KMS-11 (cell line): ENCODE measurements around the gene GJC1.

Source experiments
- H2AFZ ChIP-seq: fragments of 200-600 bp; sonication (generic); 2 replicates; pipeline ENCODE4 v1.6.1; 2016; ENCODE audit warnings: antibody characterized with exemption, mixed run types, low read depth
- H3K27ac ChIP-seq: fragments of 200-600 bp; sonication (generic); 2 replicates; pipeline ENCODE4 v1.6.1; 2016; ENCODE audit warnings: mild to moderate bottlenecking, mixed run types
- H3K27me3 ChIP-seq: fragments of 200-600 bp; sonication (generic); 2 replicates; pipeline ENCODE4 v1.6.1; 2017; ENCODE audit warnings: mild to moderate bottlenecking, low read depth, mixed run types, moderate library complexity; ENCODE audit not compliant: insufficient read depth
- H3K36me3 ChIP-seq: fragments of 200-600 bp; sonication (generic); 2 replicates; pipeline ENCODE4 v1.6.1; 2017; ENCODE audit warnings: mild to moderate bottlenecking, mixed run types; ENCODE audit not compliant: insufficient read depth
- H3K4me1 ChIP-seq: fragments of 200-600 bp; sonication (generic); 2 replicates; pipeline ENCODE4 v1.6.1; 2016; ENCODE audit warnings: mild to moderate bottlenecking, low read depth, mixed run types; ENCODE audit not compliant: poor library complexity, severe bottlenecking
- H3K4me2 ChIP-seq: fragments of 200-600 bp; sonication (generic); 2 replicates; pipeline ENCODE4 v1.7.0; 2016; ENCODE audit warnings: mild to moderate bottlenecking, mixed run types
- H3K4me3 ChIP-seq: fragments of 200-600 bp; sonication (generic); IDR thresholded peaks from 2 replicates; pipeline ENCODE4 v1.6.1; 2017; ENCODE audit warnings: low read depth, low read length, mixed read lengths; ENCODE audit not compliant: insufficient read depth
- H3K79me2 ChIP-seq: fragments of 200-600 bp; sonication (generic); 2 replicates; pipeline ENCODE4 v1.6.1; 2016; ENCODE audit warnings: low read depth, mixed run types; ENCODE audit not compliant: insufficient read depth
- H3K9ac ChIP-seq: fragments of 200-600 bp; sonication (generic); 2 replicates; pipeline ENCODE4 v1.6.1; 2016; ENCODE audit warnings: mild to moderate bottlenecking, mixed run types
- H4K20me1 ChIP-seq: fragments of 200-600 bp; sonication (generic); 2 replicates; pipeline ENCODE4 v1.6.1; 2016; ENCODE audit warnings: mild to moderate bottlenecking, mixed run types; ENCODE audit not compliant: insufficient read depth
- TF ChIP-seq, protein P1 (sequence below): fragments of 200-600 bp; sonication (generic); conservative IDR thresholded peaks from 2 replicates; pipeline ENCODE4 v1.6.1; 2017; ENCODE audit warnings: low read depth, mild to moderate bottlenecking, antibody characterized with exemption, low read length, moderate library complexity, mixed read lengths

The GJC1 gene

GRCh38 chr17:44850025-44850424, 19.9 kb upstream of the GJC1 start:
- TF ChIP-seq, protein P1, sequence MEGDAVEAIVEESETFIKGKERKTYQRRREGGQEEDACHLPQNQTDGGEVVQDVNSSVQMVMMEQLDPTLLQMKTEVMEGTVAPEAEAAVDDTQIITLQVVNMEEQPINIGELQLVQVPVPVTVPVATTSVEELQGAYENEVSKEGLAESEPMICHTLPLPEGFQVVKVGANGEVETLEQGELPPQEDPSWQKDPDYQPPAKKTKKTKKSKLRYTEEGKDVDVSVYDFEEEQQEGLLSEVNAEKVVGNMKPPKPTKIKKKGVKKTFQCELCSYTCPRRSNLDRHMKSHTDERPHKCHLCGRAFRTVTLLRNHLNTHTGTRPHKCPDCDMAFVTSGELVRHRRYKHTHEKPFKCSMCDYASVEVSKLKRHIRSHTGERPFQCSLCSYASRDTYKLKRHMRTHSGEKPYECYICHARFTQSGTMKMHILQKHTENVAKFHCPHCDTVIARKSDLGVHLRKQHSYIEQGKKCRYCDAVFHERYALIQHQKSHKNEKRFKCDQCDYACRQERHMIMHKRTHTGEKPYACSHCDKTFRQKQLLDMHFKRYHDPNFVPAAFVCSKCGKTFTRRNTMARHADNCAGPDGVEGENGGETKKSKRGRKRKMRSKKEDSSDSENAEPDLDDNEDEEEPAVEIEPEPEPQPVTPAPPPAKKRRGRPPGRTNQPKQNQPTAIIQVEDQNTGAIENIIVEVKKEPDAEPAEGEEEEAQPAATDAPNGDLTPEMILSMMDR, result no peak
- no peak overlapping the region for H3K9ac ChIP-seq
- no peak overlapping the region for H3K4me3 ChIP-seq

GRCh38 chr17:44848961-44849489, 18.9 kb upstream of the GJC1 start:
- no peak overlapping the region for H3K4me3 ChIP-seq
- no peak overlapping the region for H3K27ac ChIP-seq
- no peaks in the 10 kb centered on the region for H4K20me1 ChIP-seq
- H3K9ac ChIP-seq, result no peak overlapping the region
- H3K36me3 ChIP-seq, result no peaks in the 10 kb centered on the region; the same call in 1 of the 2 replicates
- TF ChIP-seq, protein P1, result no peak
- no peaks in the 10 kb centered on the region for H3K79me2 ChIP-seq
- H3K4me2 ChIP-seq, result no peak overlapping the region
- no peak overlapping the region for H2AFZ ChIP-seq
- H3K4me1 ChIP-seq, result peaks cover 7% of the 10 kb centered on the region
- no peaks in the 10 kb centered on the region for H3K27me3 ChIP-seq

More at GRCh38 chr17:44850025-44850424, 19.9 kb upstream of the GJC1 start:
- H4K20me1 ChIP-seq, result no peaks in the 10 kb centered on the region
- no peak overlapping the region for H2AFZ ChIP-seq
- H3K79me2 ChIP-seq, result no peaks in the 10 kb centered on the region
- no peaks in the 10 kb centered on the region; the same call in 1 of the 2 replicates for H3K36me3 ChIP-seq
- H3K27me3 ChIP-seq, result no peaks in the 10 kb centered on the region
- no peak overlapping the region for H3K27ac ChIP-seq
- H3K4me2 ChIP-seq, result no peak overlapping the region
- H3K4me1 ChIP-seq, result peaks cover 7% of the 10 kb centered on the region

DNA sequence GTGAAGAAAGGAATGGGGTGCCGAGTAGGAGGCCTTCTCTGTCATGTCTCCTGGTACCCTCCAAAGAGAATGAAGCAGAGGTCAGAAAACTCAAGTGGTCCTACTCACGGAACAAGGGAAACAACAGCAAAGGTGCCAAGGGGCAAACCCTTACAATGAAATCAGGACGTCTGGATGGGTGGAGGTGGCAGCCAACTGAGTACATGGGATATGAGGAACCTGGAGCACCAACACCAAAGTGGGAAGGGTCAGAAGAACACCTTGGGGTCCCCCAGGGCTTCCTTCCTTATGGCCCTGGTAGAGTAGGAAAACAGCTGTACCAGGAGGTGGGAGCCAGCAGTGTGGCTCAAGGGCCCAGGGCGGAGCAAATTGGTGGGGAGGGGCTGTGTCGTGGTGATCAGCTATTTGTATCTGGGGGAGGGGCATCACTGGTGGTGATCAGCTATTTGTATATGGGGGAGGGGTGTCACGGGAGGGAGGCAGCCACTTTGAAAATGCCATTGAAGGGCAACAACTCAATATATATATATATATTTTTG, 18.2 kb upstream of the GJC1 start:
- Histone ChIP-seq H3K36me3 (no peaks in the 10 kb centered on the region; the same call in 1 of the 2 replicates), H4K20me1 (no peaks in the 10 kb centered on the region), H2AFZ (no peak overlapping the region), H3K4me2 (no peak overlapping the region), H3K4me1 (peaks cover 7% of the 10 kb centered on the region), H3K4me3 (no peak overlapping the region), H3K79me2 (no peaks in the 10 kb centered on the region), H3K27me3 (no peaks in the 10 kb centered on the region), H3K27ac (no peak overlapping the region), H3K9ac (no peak overlapping the region)
- TF ChIP-seq, protein P1, result no peak

DNA sequence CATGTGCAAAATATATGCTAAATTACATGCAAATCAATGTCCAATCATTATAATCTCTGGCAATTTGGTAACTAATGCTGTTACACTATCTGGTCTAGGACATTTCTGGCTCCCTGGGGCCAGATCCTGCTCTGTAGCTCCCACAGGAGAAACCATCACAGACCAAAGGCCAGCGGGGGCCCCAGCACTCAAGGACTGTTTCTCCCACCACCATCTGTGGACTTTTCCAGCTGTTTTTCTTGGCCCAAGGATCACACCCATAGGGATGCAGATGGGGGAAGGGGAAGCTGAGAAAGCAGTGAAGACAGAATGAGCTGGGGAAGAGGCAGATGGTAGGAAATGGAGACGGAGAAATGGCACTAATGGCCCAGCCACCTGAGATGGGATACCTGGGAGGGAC, 17.5 kb upstream of the GJC1 start, which contains the start of gene HIGD1B:
HIGD1B (plus strand) TSS at position 298 of the 400 bp plus-strand sequence. CDS start 270 bp downstream, outside the sequence.
- H3K27me3 ChIP-seq, result no peaks in the 10 kb centered on the region
- H3K27ac ChIP-seq, result no peak within 1 kb of the TSS
- no peaks in the 10 kb centered on the region; the same call in 1 of the 2 replicates for H3K36me3 ChIP-seq
- TF ChIP-seq, protein P1, result no peak
- no peak within 1 kb of the TSS for H3K4me2 ChIP-seq
- H3K4me3 ChIP-seq, result no peak within 1 kb of the TSS
- peaks cover 7% of the 10 kb centered on the region for H3K4me1 ChIP-seq
- H3K79me2 ChIP-seq, result no peaks in the 10 kb centered on the region
- no peaks in the 10 kb centered on the region for H4K20me1 ChIP-seq
- no peak within 1 kb of the TSS for H3K9ac ChIP-seq
- H2AFZ ChIP-seq, result no peak within 1 kb of the TSS
